PC-3 (cell line): ENCODE measurements around the gene D2HGDH. TPM values are rescaled to one million over a fixed set of nuclear protein-coding genes. Genes with fewer than 3 reads are reported as not detected.
A peak's percentile ranks its signal among the peaks of the same experiment; 100 is the strongest.

Experiments
- ATAC-seq: fragments of 200-7000 bp; cut with Tn5 transposase; 2 replicates; pipeline ENCODE4 v1.9.1; 2020; ENCODE audit warnings: mild to moderate bottlenecking, moderate library complexity
- BruUV-seq: library from RNA; stranded (reverse); fragments of 400-500 nt; replicated peaks from 2 replicates; lab custom pipeline; 2021; lab: Mats Ljungman, UMichigan
- CTCF ChIA-PET: fragments of 300-600 bp; sonication (Branson Sonifier 250); formaldehyde crosslinking; loops from one replicate; lab custom pipeline; 2022; ENCODE audit warnings: antibody characterized with exemption; lab: Charles Lee
- POLR2A ChIA-PET: fragments of 300-600 bp; sonication (Branson Sonifier 250); formaldehyde crosslinking; loops from one replicate; lab custom pipeline; 2022; ENCODE audit warnings: antibody characterized with exemption; ENCODE audit not compliant: unreplicated experiment; lab: Charles Lee
- DNase-seq: peaks from one replicate; pipeline ENCODE4 v3.0.0-alpha.2; 2015
- H2AFZ ChIP-seq: fragments of 300-600 bp; sonication (generic); 2 replicates; pipeline ENCODE4 v1.6.0; 2016; ENCODE audit warnings: antibody characterized with exemption, low read length
- H3F3A ChIP-seq: fragments of 300-600 bp; sonication (generic); one replicate; pipeline ENCODE4 v1.6.0; 2017; ENCODE audit warnings: antibody characterized with exemption, low read length, control low read depth, mild to moderate bottlenecking; ENCODE audit not compliant: unreplicated experiment
- H3K27ac ChIP-seq: fragments of 300-600 bp; sonication (generic); 2 replicates; pipeline ENCODE4 v1.5.1; 2016; ENCODE audit warnings: mild to moderate bottlenecking, low read length
- H3K27me3 ChIP-seq: fragments of 300-600 bp; sonication (generic); 2 replicates; pipeline ENCODE4 v1.6.1; 2016; ENCODE audit warnings: low read length, mixed read lengths
- H3K36me3 ChIP-seq: fragments of 300-600 bp; sonication (generic); 2 replicates; pipeline ENCODE4 v1.6.1; 2016; ENCODE audit warnings: low read depth, mixed run types, low read length, mixed read lengths
- H3K4me1 ChIP-seq: fragments of 300-600 bp; sonication (generic); 2 replicates; pipeline ENCODE4 v1.5.1; 2016; ENCODE audit warnings: low read length; ENCODE audit not compliant: insufficient read depth
- H3K4me2 ChIP-seq: fragments of 300-600 bp; sonication (generic); 2 replicates; pipeline ENCODE4 v1.6.0; 2016; ENCODE audit warnings: low read length
- H3K4me3 ChIP-seq: fragments of 300-600 bp; sonication (generic); 2 replicates; pipeline ENCODE4 v1.5.1; 2016; ENCODE audit warnings: mild to moderate bottlenecking, low read length, mixed read lengths
- H3K79me2 ChIP-seq: fragments of 300-600 bp; sonication (generic); 2 replicates; pipeline ENCODE4 v1.6.1; 2017; ENCODE audit warnings: low read length, mixed read lengths
- H3K9ac ChIP-seq: fragments of 300-600 bp; sonication (generic); 2 replicates; pipeline ENCODE4 v1.6.0; 2016; ENCODE audit warnings: mild to moderate bottlenecking, low read length
- H3K9me2 ChIP-seq: fragments of 300-600 bp; sonication (generic); replicated peaks from 2 replicates; pipeline ENCODE4 v1.6.1; 2016; ENCODE audit warnings: mixed run types, low read length, mixed read lengths
- H3K9me3 ChIP-seq: fragments of 300-600 bp; sonication (generic); 2 replicates; pipeline ENCODE4 v1.6.1; 2016; ENCODE audit warnings: low read length, mixed read lengths
- H4K20me1 ChIP-seq: fragments of 300-600 bp; sonication (generic); 2 replicates; pipeline ENCODE4 v1.6.1; 2016; ENCODE audit warnings: low read length, mixed read lengths
- CTCF ChIP-seq: fragments of 300-600 bp; sonication (generic); conservative IDR thresholded peaks from 2 replicates; pipeline ENCODE4 v1.5.1; 2017; ENCODE audit warnings: antibody characterized with exemption, low read depth, mild to moderate bottlenecking, low read length
- EZH2 ChIP-seq: fragments of 300-600 bp; sonication (generic); IDR thresholded peaks from one replicate; pipeline ENCODE4 v1.6.1; 2017; ENCODE audit warnings: antibody characterized with exemption, mild to moderate bottlenecking, low read length; ENCODE audit not compliant: unreplicated experiment
- EZH2phosphoT487 ChIP-seq: fragments of 300-600 bp; sonication (generic); IDR thresholded peaks from 2 replicates; pipeline ENCODE4 v1.6.1; 2018; ENCODE audit warnings: mild to moderate bottlenecking, antibody characterized with exemption, low read length, borderline replicate concordance
- intact Hi-C: fragments of 100-400 bp; cut with micrococcal nuclease; formaldehyde crosslinking; loops from 2 replicates; pipeline ENCODE4 v1.9.0; 2023
- total RNA-seq: library from RNA; depleted of rRNA; stranded (reverse); fragments of >200 nt; gene quantifications from 2 replicates; pipeline ENCODE4 v1.2.3, GENCODE V29; 2014

The D2HGDH gene
- total RNA-seq, 1 experiment from 2014 or later = 28.5 TPM

GRCh38 chr2:241733391-241734207, 831 bp upstream of the D2HGDH start:
- intact Hi-C loops = loop anchor here (2.0 to 10.0 kb wide), 2 partner anchors 31 to 131 kb away; partner anchors contain the start of genes ING5 and RTP5
- Histone ChIP-seq H3K79me2 (no peaks in the 10 kb centered on the region), H3K36me3 (no peaks in the 10 kb centered on the region), H3K9me2 (no peaks in the 10 kb centered on the region), H3K27me3 (no peaks in the 10 kb centered on the region), H3K4me1 (peaks cover 14% of the 10 kb centered on the region), H2AFZ (peak overlapping the region; percentile 76), H3K4me2 (peak overlapping the region; percentile 80), H3F3A (peaks cover 3% of the 10 kb centered on the region), H3K9ac (peak overlapping the region; percentile 39), H3K9me3 (no peaks in the 10 kb centered on the region), H4K20me1 (no peaks in the 10 kb centered on the region), H3K4me3 (peak overlapping the region; percentile 78), H3K27ac (peak overlapping the region; percentile 60)
- TF ChIP-seq CTCF (no peak), EZH2 (no peak), EZH2phosphoT487 (no peak)
- BruUV-seq = TSS peak; percentile 46
- POLR2A ChIA-PET = interaction anchor here (0.7 kb wide), 1 partner anchor 31 kb away, joined by 9 read pairs; no protein-coding TSS in a partner anchor
- ATAC-seq (0 out of 2 replicates have a peak, but pooled peaks have one; percentile 4), DNase-seq (peak; percentile 81)
- CTCF ChIA-PET = interaction anchor here (0.6 kb wide), 1 partner anchor 59 kb away, joined by 3 read pairs; no protein-coding TSS in a partner anchor

- Histone ChIP-seq H3K27ac (peak overlapping the region; percentile 60), H3K36me3 (no peaks in the 10 kb centered on the region), H3K4me1 (peaks cover 15% of the 10 kb centered on the region), H3K79me2 (no peaks in the 10 kb centered on the region), H3F3A (peaks cover 3% of the 10 kb centered on the region), H3K9me2 (no peaks in the 10 kb centered on the region), H3K9ac (peak overlapping the region; percentile 39), H2AFZ (peak overlapping the region; percentile 76), H3K9me3 (no peaks in the 10 kb centered on the region), H4K20me1 (peaks cover 3% of the 10 kb centered on the region; the same call in 1 of the 2 replicates), H3K4me2 (peak overlapping the region; percentile 80), H3K27me3 (no peaks in the 10 kb centered on the region), H3K4me3 (peak overlapping the region; percentile 78)
- ChIA-PET POLR2A (interaction anchor here (0.7 kb wide), 1 partner anchor 32 kb away, joined by 9 read pairs; no protein-coding TSS in a partner anchor), CTCF (no interaction called here)
- ATAC-seq (no peak), DNase-seq (no peak)
- TF ChIP-seq EZH2phosphoT487 (no peak), CTCF (peak; percentile 32; the same call in 1 of the 2 replicates)
- intact Hi-C loops = loop anchor here (10.0 kb wide), 1 partner anchor 131 kb away; the partner anchor contains the start of gene RTP5
- BruUV-seq = no TSS peak
Measured at GRCh38 chr2:241734208-241734466, 293 bp upstream of the D2HGDH start.
